HG03457 (cell line): ENCODE results near the gene SLC18A3.

Source experiments
- ATAC-seq: cut with Tn5 transposase; IDR thresholded peaks from one replicate; pipeline ENCODE4 v1.9.1; 2021; ENCODE audit warnings: moderate number of reproducible peaks; ENCODE audit not compliant: unreplicated experiment

The SLC18A3 gene

GRCh38 chr10:49610114-49610457, at the start of gene SLC18A3:
TSS of gene SLC18A3 (plus strand) at chr10:49610310. CDS start at chr10:49610741, 431 bp downstream.
- ATAC-seq = no peak

GRCh38 chr10:49560526-49560925, 49.6 kb upstream of the SLC18A3 start:
- ATAC-seq = no peak

- ATAC-seq = no peak
Observed at GRCh38 chr10:49562893-49563292, 47.2 kb upstream of the SLC18A3 start.

GRCh38 chr10:49564461-49565009, 45.6 kb upstream of the SLC18A3 start:
- no peak for ATAC-seq

- ATAC-seq = no peak
Observed at GRCh38 chr10:49567810-49568209, 42.3 kb upstream of the SLC18A3 start.

- no peak for ATAC-seq
Observed at GRCh38 chr10:49568235-49568634, 41.9 kb upstream of the SLC18A3 start.

GRCh38 chr10:49569031-49569631, 41.0 kb upstream of the SLC18A3 start:
- no peak for ATAC-seq

- no peak for ATAC-seq
Observed at GRCh38 chr10:49571388-49571787, 38.7 kb upstream of the SLC18A3 start.

- ATAC-seq = no peak
Observed at GRCh38 chr10:49572594-49573114, 37.5 kb upstream of the SLC18A3 start.

- ATAC-seq = no peak
Observed at GRCh38 chr10:49575489-49576072, 34.5 kb upstream of the SLC18A3 start.

- ATAC-seq = no peak
Observed at GRCh38 chr10:49577182-49577925, 32.8 kb upstream of the SLC18A3 start.

GRCh38 chr10:49578392-49578791, 31.7 kb upstream of the SLC18A3 start:
- ATAC-seq = no peak

GRCh38 chr10:49579621-49580020, 30.5 kb upstream of the SLC18A3 start:
- ATAC-seq = no peak

- ATAC-seq = no peak
Observed at GRCh38 chr10:49585387-49585786, 24.7 kb upstream of the SLC18A3 start.

- ATAC-seq = no peak
Observed at GRCh38 chr10:49587981-49588380, 22.1 kb upstream of the SLC18A3 start.

- no peak for ATAC-seq
Observed at GRCh38 chr10:49592726-49593563, 17.2 kb upstream of the SLC18A3 start.

GRCh38 chr10:49593564-49593875, 16.6 kb upstream of the SLC18A3 start:
- no peak for ATAC-seq

GRCh38 chr10:49593998-49594397, 16.1 kb upstream of the SLC18A3 start:
- no peak for ATAC-seq

GRCh38 chr10:49594594-49594993, 15.5 kb upstream of the SLC18A3 start:
- ATAC-seq = no peak

GRCh38 chr10:49595003-49595712, 15.0 kb upstream of the SLC18A3 start:
- no peak for ATAC-seq
